Stomach (tissue), 9 donors: Measurements from ENCODE around the gene PHF21B. TPM values are rescaled to one million over a fixed set of nuclear protein-coding genes. Genes with fewer than 3 reads are reported as not detected.

Experiments
- DNase-seq, 2 donors: peaks; one replicate each; pipeline versions ENCODE4 v3.0.0 to v3.0.0-alpha.2; 2013 to 2019
- H3K27ac ChIP-seq, 5 donors: fragments of 200-600 bp in 4 of 5; sonication (generic) in 4 of 5; one replicate each; pipeline ENCODE4 v1.5.1; 2013 to 2019; ENCODE audit warnings: mild to moderate bottlenecking in 1 of 5, moderate library complexity in 1 of 5
- H3K27me3 ChIP-seq, 3 donors: fragments of 200-600 bp; sonication (generic); one replicate each; pipeline ENCODE4 v1.5.1; 2017 to 2019; ENCODE audit warnings: mixed run types in 1 of 3
- H3K36me3 ChIP-seq, 4 donors: fragments of 200-600 bp; sonication (generic); 1 replicate in 3 of 4; 2 replicates in 1 of 4; pipeline ENCODE4 v1.5.1; 2016 to 2019
- H3K4me1 ChIP-seq, 4 donors: fragments of 200-600 bp; sonication (generic); one replicate each; pipeline ENCODE4 v1.5.1; 2016 to 2019
- H3K4me3 ChIP-seq, 4 donors: fragments of 200-600 bp; sonication (generic) in 3 of 4; one replicate each; pipeline ENCODE4 v1.5.1; 2016 to 2019; ENCODE audit warnings: mild to moderate bottlenecking in 1 of 4
- H3K9me3 ChIP-seq, 4 donors: fragments of 200-600 bp; sonication (generic); one replicate each; pipeline ENCODE4 v1.5.1; 2016 to 2019
- CTCF ChIP-seq, 7 experiments: fragments of 450-650 bp in 4 of 7; fragments of 200-600 bp in 3 of 7; sonication (generic) in 3 of 7; IDR thresholded peaks; one replicate each; pipeline ENCODE4 v1.5.1; 2016 to 2019; ENCODE audit warnings: antibody characterized with exemption in 7 of 7, control low read depth in 2 of 7, mild to moderate bottlenecking in 1 of 7
- EP300 ChIP-seq: sonication (generic); formaldehyde crosslinking; IDR thresholded peaks from one replicate; pipeline ENCODE4 v1.6.1; 2017; ENCODE audit warnings: antibody characterized with exemption
- POLR2A ChIP-seq, 4 donors: fragments of 450-650 bp; IDR thresholded peaks; one replicate each; pipeline ENCODE4 v1.6.1; 2016; ENCODE audit warnings: antibody characterized with exemption in 4 of 4, control low read depth in 2 of 4, mild to moderate bottlenecking in 1 of 4, moderate library complexity in 1 of 4
- POLR2AphosphoS5 ChIP-seq, 3 donors: sonication (generic); formaldehyde crosslinking; IDR thresholded peaks; one replicate each; pipeline ENCODE4 v1.6.1; 2016; ENCODE audit warnings: antibody characterized with exemption in 3 of 3
- WGBS, 5 donors: extraction: QIAGEN DNeasy Blood & Tissue Kit in 3 of 5; methylation state at CpG; one replicate each; pipeline versions ENCODE4 v1.1.5 to v1.1.7; 2013 to 2018; 5-methylcytosine and 5-hydroxymethylcytosine counted together
- intact Hi-C: fragments of 100-400 bp; cut with DNase I; formaldehyde crosslinking; loops from one replicate; pipeline ENCODE4 v1.15.1; 2023; ENCODE audit warnings: low total_unique reads
- polyA plus RNA-seq, 3 donors: library from polyadenylated mRNA; stranded (reverse); fragments of 200-250 nt; gene quantifications; one replicate each; pipeline ENCODE4 v1.2.3, GENCODE V29; 2013
- total RNA-seq, 5 donors: library from RNA; depleted of rRNA; stranded (reverse); fragments of >200 nt; gene quantifications; one replicate each; pipeline versions ENCODE4 v1.1.0 to v1.2.3, GENCODE V29; 2014 to 2016
- donor health status: healthy with polysubstance abuse.
- donor health status: Bipolar disorder and iron deficiency.
- donor health status: healthy.

PHF21B gene
- total and polyA plus RNA-seq, 8 donors, result 0.12 to 0.45 (median 0.26) TPM; not detected in 4

GRCh38 chr22:45033136-45033535 is 23.3 kb upstream of the PHF21B start:
- H3K36me3 ChIP-seq, result no peaks in the 10 kb centered on the region
- no peaks in the 10 kb centered on the region for H3K9me3 ChIP-seq
- peaks cover 0 to 4% (median 0%) of the 10 kb centered on the region in 4 donors for H3K4me1 ChIP-seq
- intact Hi-C loops, result no loop called here
- no peak overlapping the region for H3K4me3 ChIP-seq
- H3K27me3 ChIP-seq, result peaks cover 0 to 68% (median 14%) of the 10 kb centered on the region in 3 donors
- DNase-seq, result no peak
- H3K27ac ChIP-seq, result no peak overlapping the region
- 21 to 45% (median 32%) methylated on average over 2 of the region's 2 CpGs for WGBS, 5 donors
- no peak for TF ChIP-seq POLR2AphosphoS5 (IDR thresholded peaks at IDR 0.05)
- no peak for TF ChIP-seq EP300
- no peak for TF ChIP-seq POLR2A (IDR thresholded peaks at IDR 0.05)
- no peak for TF ChIP-seq CTCF (IDR thresholded peaks at IDR 0.05)

GRCh38 chr22:45031629-45032403 is 22.0 kb upstream of the PHF21B start:
- Histone ChIP-seq H3K27ac (no peak overlapping the region), H3K4me1 (peaks cover 0 to 4% (median 0%) of the 10 kb centered on the region in 4 donors), H3K9me3 (no peaks in the 10 kb centered on the region), H3K27me3 (peaks cover 0 to 64% (median 14%) of the 10 kb centered on the region in 3 donors), H3K4me3 (no peak overlapping the region), H3K36me3 (no peaks in the 10 kb centered on the region)
- intact Hi-C loops, result no loop called here
- no peak for DNase-seq
- WGBS, 5 donors, result 75 to 94% (median 91%) methylated on average over 1 of the region's 1 CpG
- TF ChIP-seq EP300 (no peak), POLR2AphosphoS5 (IDR thresholded peaks at IDR 0.05) (no peak), CTCF (IDR thresholded peaks at IDR 0.05) (no peak)

- no peak overlapping the region for H3K4me3 ChIP-seq
- H3K27ac ChIP-seq, result no peak overlapping the region
- H3K36me3 ChIP-seq, result no peaks in the 10 kb centered on the region
- intact Hi-C loops, result no loop called here
- DNase-seq, result no peak
- WGBS, 5 donors, result 71 to 84% (median 79%) methylated on average over 6 of the region's 6 CpGs
- peaks cover 0 to 59% (median 6%) of the 10 kb centered on the region in 3 donors for H3K27me3 ChIP-seq
- TF ChIP-seq EP300 (no peak), POLR2A (IDR thresholded peaks at IDR 0.05) (no peak), CTCF (IDR thresholded peaks at IDR 0.05) (no peak), POLR2AphosphoS5 (IDR thresholded peaks at IDR 0.05) (no peak)
- H3K9me3 ChIP-seq, result no peaks in the 10 kb centered on the region
- no peaks in the 10 kb centered on the region for H3K4me1 ChIP-seq
Observed at GRCh38 chr22:45029501-45029900, 19.7 kb upstream of the PHF21B start.

GRCh38 chr22:45026511-45026910 is 16.7 kb upstream of the PHF21B start:
- no peaks in the 10 kb centered on the region for H3K36me3 ChIP-seq
- peaks cover 0 to 77% (median 23%) of the 10 kb centered on the region in 3 donors for H3K27me3 ChIP-seq
- TF ChIP-seq EP300 (no peak), CTCF (IDR thresholded peaks at IDR 0.05) (no peak), POLR2A (IDR thresholded peaks at IDR 0.05) (no peak), POLR2AphosphoS5 (IDR thresholded peaks at IDR 0.05) (no peak)
- 59 to 77% (median 75%) methylated on average over 6 of the region's 6 CpGs for WGBS, 5 donors
- H3K27ac ChIP-seq, result no peak overlapping the region
- H3K9me3 ChIP-seq, result peaks cover 0 to 3% (median 0%) of the 10 kb centered on the region in 4 donors
- no peaks in the 10 kb centered on the region for H3K4me1 ChIP-seq
- intact Hi-C loops, result no loop called here
- H3K4me3 ChIP-seq, result no peak overlapping the region
- DNase-seq, result no peak
